Tibial nerve (tissue), 4 donors: Measurements from ENCODE around the gene CIT. TPM values are rescaled to one million over a fixed set of nuclear protein-coding genes. Genes with fewer than 3 reads are reported as not detected.

Experiments
- DNase-seq, 2 donors: peaks; one replicate each; pipeline ENCODE4 v3.0.0-alpha.2; 2019; ENCODE audit warnings: low spot score in 2 of 2
- H3K27ac ChIP-seq, 4 donors: fragments of 200-600 bp; sonication (generic) in 3 of 4; one replicate each; pipeline ENCODE4 v1.5.1; 2017 to 2019; ENCODE audit warnings: mild to moderate bottlenecking in 1 of 4
- H3K27me3 ChIP-seq, 2 donors: fragments of 200-600 bp; sonication (generic) in 1 of 2; one replicate each; pipeline versions ENCODE4 v1.5.1 to v1.6.0; 2017 to 2019
- H3K36me3 ChIP-seq, 3 donors: fragments of 200-600 bp; sonication (generic); one replicate each; pipeline ENCODE4 v1.5.1; 2018 to 2019
- H3K4me1 ChIP-seq, 4 donors: fragments of 200-600 bp; sonication (generic) in 3 of 4; one replicate each; pipeline ENCODE4 v1.5.1; 2017 to 2019
- H3K4me3 ChIP-seq, 4 donors: fragments of 200-600 bp; sonication (generic) in 3 of 4; one replicate each; pipeline ENCODE4 v1.5.1; 2017 to 2019; ENCODE audit warnings: mild to moderate bottlenecking in 1 of 4, moderate library complexity in 1 of 4
- H3K9me3 ChIP-seq, 4 donors: fragments of 200-600 bp; sonication (generic) in 3 of 4; one replicate each; pipeline ENCODE4 v1.5.1; 2017 to 2019
- CTCF ChIP-seq, 5 experiments: fragments of 200-600 bp in 3 of 5; fragments of 450-650 bp in 2 of 5; sonication (generic) in 3 of 5; IDR thresholded peaks; one replicate each; pipeline ENCODE4 v1.5.1; 2016 to 2019; ENCODE audit warnings: antibody characterized with exemption in 5 of 5, mild to moderate bottlenecking in 3 of 5, moderate library complexity in 2 of 5
- EP300 ChIP-seq, 2 donors: sonication (generic); formaldehyde crosslinking; IDR thresholded peaks; one replicate each; pipeline ENCODE4 v1.6.1; 2017; ENCODE audit warnings: antibody characterized with exemption in 2 of 2, mild to moderate bottlenecking in 1 of 2
- POLR2A ChIP-seq, 2 donors: fragments of 450-650 bp; IDR thresholded peaks; one replicate each; pipeline ENCODE4 v1.6.1; 2017; ENCODE audit warnings: antibody characterized with exemption in 2 of 2, mild to moderate bottlenecking in 2 of 2, moderate library complexity in 2 of 2
- WGBS, 2 donors: methylation state at CpG; one replicate each; pipeline ENCODE4 v1.1.5; 2018; 5-methylcytosine and 5-hydroxymethylcytosine counted together
- total RNA-seq, 4 donors: library from RNA; depleted of rRNA; stranded (reverse); fragments of >200 nt; gene quantifications; one replicate each; pipeline ENCODE4 v1.1.0, GENCODE V29; 2016

CIT gene
- total RNA-seq, 4 donors from 2014 or later, result 22.0 to 72.1 (median 40.8) TPM

GRCh38 chr12:119857041-119857591 lies 20.0 kb downstream of the CIT start:
- no peaks in the 10 kb centered on the region for H3K4me1 ChIP-seq
- no peaks in the 10 kb centered on the region for H3K9me3 ChIP-seq
- no peaks in the 10 kb centered on the region for H3K36me3 ChIP-seq
- no peak overlapping the region for H3K27ac ChIP-seq
- H3K27me3 ChIP-seq, result no peaks in the 10 kb centered on the region
- 84 to 87% methylated on average over 8 of the region's 8 CpGs for WGBS, 2 donors
- TF ChIP-seq CTCF (IDR thresholded peaks at IDR 0.05) (no peak), POLR2A (IDR thresholded peaks at IDR 0.05) (no peak), EP300 (IDR thresholded peaks at IDR 0.05) (no peak)
- no peak for DNase-seq
- H3K4me3 ChIP-seq, result no peak overlapping the region

GRCh38 chr12:119850330-119850729 lies 26.8 kb downstream of the CIT start:
- TF ChIP-seq EP300 (IDR thresholded peaks at IDR 0.05), result no peak
- DNase-seq, result no peak
- no peak overlapping the region for H3K27ac ChIP-seq
- no peak overlapping the region for H3K4me3 ChIP-seq
- no peaks in the 10 kb centered on the region for H3K4me1 ChIP-seq
- H3K27me3 ChIP-seq, result no peaks in the 10 kb centered on the region
- 96 to 98% methylated on average over 1 of the region's 1 CpG for WGBS, 2 donors
- no peaks in the 10 kb centered on the region for H3K9me3 ChIP-seq
- no peaks in the 10 kb centered on the region for H3K36me3 ChIP-seq

- Histone ChIP-seq H3K9me3 (peaks cover 0 to 8% (median 0%) of the 10 kb centered on the region in 4 donors), H3K27me3 (no peaks in the 10 kb centered on the region), H3K36me3 (no peaks in the 10 kb centered on the region), H3K4me3 (no peak overlapping the region), H3K4me1 (no peaks in the 10 kb centered on the region), H3K27ac (peak overlapping the region in 3 of 4 donors; percentile 10 to 83 (median 79))
- DNase-seq, result no peak
- WGBS, 2 donors, result 32 to 35% methylated on average over 2 of the region's 2 CpGs
- TF ChIP-seq EP300 (IDR thresholded peaks at IDR 0.05), result no peak
- no peak for TF ChIP-seq CTCF (IDR thresholded peaks at IDR 0.05)
- no peak for TF ChIP-seq POLR2A (IDR thresholded peaks at IDR 0.05)
Measured at GRCh38 chr12:119843100-119843499, 34.0 kb downstream of the CIT start.

- no peaks in the 10 kb centered on the region for H3K36me3 ChIP-seq
- WGBS, 2 donors, result 50 to 63% methylated on average over 1 of the region's 1 CpG
- H3K4me1 ChIP-seq, result no peaks in the 10 kb centered on the region
- peaks cover 0 to 8% (median 0%) of the 10 kb centered on the region in 4 donors for H3K9me3 ChIP-seq
- no peak for DNase-seq
- H3K4me3 ChIP-seq, result no peak overlapping the region
- TF ChIP-seq CTCF (IDR thresholded peaks at IDR 0.05) (no peak), EP300 (IDR thresholded peaks at IDR 0.05) (peak in 1 of 2 donors; percentile 58), POLR2A (IDR thresholded peaks at IDR 0.05) (no peak)
- H3K27me3 ChIP-seq, result no peaks in the 10 kb centered on the region
- peak overlapping the region in 3 of 4 donors; percentile 10 to 83 (median 79) for H3K27ac ChIP-seq
Measured at GRCh38 chr12:119842380-119842779, 34.7 kb downstream of the CIT start.

GRCh38 chr12:119841433-119842210 lies 35.5 kb downstream of the CIT start:
- Histone ChIP-seq H3K4me3 (no peak overlapping the region), H3K27me3 (no peaks in the 10 kb centered on the region), H3K27ac (peak overlapping the region in 3 of 4 donors; percentile 38 to 77 (median 75)), H3K9me3 (peaks cover 0 to 8% (median 0%) of the 10 kb centered on the region in 4 donors), H3K36me3 (no peaks in the 10 kb centered on the region), H3K4me1 (peaks cover 0 to 5% (median 0%) of the 10 kb centered on the region in 4 donors)
- WGBS, 2 donors, result 59 to 65% methylated on average over 8 of the region's 8 CpGs
- no peak for TF ChIP-seq CTCF (IDR thresholded peaks at IDR 0.05)
- TF ChIP-seq POLR2A (IDR thresholded peaks at IDR 0.05), result no peak
- TF ChIP-seq EP300 (IDR thresholded peaks at IDR 0.05), result no peak
- DNase-seq, result no peak
